ENCODE data around the gene DEUP1. TPM values are rescaled to one million over a fixed set of nuclear protein-coding genes. Genes with fewer than 3 reads are reported as not detected.

The DEUP1 gene
- total and polyA plus RNA-seq, 9 of the 15 experiments (the other 6 are each of a cell fraction or from before 2014, with no cell fraction given) = 1.4 to 10.9 (median 9.3) TPM

- no peak for TF ChIP-seq ZBTB2 (IDR thresholded peaks at IDR 0.05)
- no peak for TF ChIP-seq HNRNPL (IDR thresholded peaks at IDR 0.05; ENCODE audit: low read depth, low read length)
- no peak for TF ChIP-seq ARID3A (IDR thresholded peaks at IDR 0.05; ENCODE audit: borderline replicate concordance, low read depth, low read length)
- no peak for TF ChIP-seq REST (IDR thresholded peaks at IDR 0.05; ENCODE audit: borderline replicate concordance)
- no peak for TF ChIP-seq REST (CRISPR knock-in tag; IDR thresholded peaks at IDR 0.05; ENCODE audit: low read depth)
- no peak for TF ChIP-seq VEZF1 (CRISPR knock-in tag; IDR thresholded peaks at IDR 0.05)
- no peak for TF ChIP-seq RFX5 (IDR thresholded peaks at IDR 0.05; ENCODE audit: low read depth, low read length)
- no peak for TF ChIP-seq ZNF165 (CRISPR knock-in tag; IDR thresholded peaks at IDR 0.05; ENCODE audit: borderline replicate concordance)
These were observed 41.8 kb upstream of the DEUP1 start (continued) for GRCh38 chr11:93288767-93289166.
